Measurements from ENCODE around the gene DLG2. TPM values are rescaled to one million over a fixed set of nuclear protein-coding genes. Genes with fewer than 3 reads are reported as not detected.

DLG2 gene
- total RNA-seq, 4 donors from 2014 or later = 37.9 to 71.5 (median 44.9) TPM

DNA sequence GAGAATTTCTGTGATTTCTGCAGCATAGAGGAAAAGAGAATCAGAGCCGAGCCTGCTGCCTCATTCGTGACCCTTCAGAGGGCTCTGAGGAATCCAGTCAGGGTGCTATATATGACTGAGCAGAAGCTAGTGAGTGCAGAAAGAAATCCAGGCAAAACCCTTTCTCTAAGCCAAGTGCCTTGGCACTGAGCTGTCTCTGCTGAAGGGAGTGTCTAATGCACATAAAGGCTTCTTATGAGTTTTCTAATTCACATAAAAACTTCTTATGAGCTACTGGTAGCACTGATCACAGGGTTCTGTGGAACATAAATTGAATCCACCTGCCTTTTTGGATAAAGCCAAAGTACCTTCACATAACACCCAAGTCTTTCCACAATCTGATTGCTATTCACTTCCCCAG lies 1555.3 kb downstream of the DLG2 start:
- Histone ChIP-seq H3K4me3 (no peak overlapping the region), H3K9me3 (no peaks in the 10 kb centered on the region), H3K27me3 (no peaks in the 10 kb centered on the region), H3K27ac (no peak overlapping the region), H3K36me3 (no peaks in the 10 kb centered on the region), H3K4me1 (no peaks in the 10 kb centered on the region)
- DNase-seq (ENCODE audit: low spot score in 2 of 2) = no peak
- TF ChIP-seq EP300 (IDR thresholded peaks at IDR 0.05) (no peak), POLR2A (IDR thresholded peaks at IDR 0.05) (no peak), POLR2AphosphoS5 (IDR thresholded peaks at IDR 0.05) (no peak)
- TF ChIP-seq, protein P1, sequence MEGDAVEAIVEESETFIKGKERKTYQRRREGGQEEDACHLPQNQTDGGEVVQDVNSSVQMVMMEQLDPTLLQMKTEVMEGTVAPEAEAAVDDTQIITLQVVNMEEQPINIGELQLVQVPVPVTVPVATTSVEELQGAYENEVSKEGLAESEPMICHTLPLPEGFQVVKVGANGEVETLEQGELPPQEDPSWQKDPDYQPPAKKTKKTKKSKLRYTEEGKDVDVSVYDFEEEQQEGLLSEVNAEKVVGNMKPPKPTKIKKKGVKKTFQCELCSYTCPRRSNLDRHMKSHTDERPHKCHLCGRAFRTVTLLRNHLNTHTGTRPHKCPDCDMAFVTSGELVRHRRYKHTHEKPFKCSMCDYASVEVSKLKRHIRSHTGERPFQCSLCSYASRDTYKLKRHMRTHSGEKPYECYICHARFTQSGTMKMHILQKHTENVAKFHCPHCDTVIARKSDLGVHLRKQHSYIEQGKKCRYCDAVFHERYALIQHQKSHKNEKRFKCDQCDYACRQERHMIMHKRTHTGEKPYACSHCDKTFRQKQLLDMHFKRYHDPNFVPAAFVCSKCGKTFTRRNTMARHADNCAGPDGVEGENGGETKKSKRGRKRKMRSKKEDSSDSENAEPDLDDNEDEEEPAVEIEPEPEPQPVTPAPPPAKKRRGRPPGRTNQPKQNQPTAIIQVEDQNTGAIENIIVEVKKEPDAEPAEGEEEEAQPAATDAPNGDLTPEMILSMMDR (IDR thresholded peaks at IDR 0.05) = no peak
- 84% methylated on average over 2 of the region's 2 CpGs for WGBS

GRCh38 chr11:84069048-84069447 lies 1558.1 kb downstream of the DLG2 start:
- Histone ChIP-seq H3K36me3 (no peaks in the 10 kb centered on the region), H3K27me3 (no peaks in the 10 kb centered on the region), H3K4me3 (no peak overlapping the region), H3K9me3 (no peaks in the 10 kb centered on the region), H3K27ac (no peak overlapping the region), H3K4me1 (no peaks in the 10 kb centered on the region)
- no peak for TF ChIP-seq POLR2A (IDR thresholded peaks at IDR 0.05)
- TF ChIP-seq, protein P1 (IDR thresholded peaks at IDR 0.05) = no peak
- TF ChIP-seq EP300 (IDR thresholded peaks at IDR 0.05) = no peak
- TF ChIP-seq POLR2AphosphoS5 (IDR thresholded peaks at IDR 0.05) = no peak
- 53% methylated on average over 1 of the region's 1 CpG for WGBS
- no peak for DNase-seq (ENCODE audit: low spot score in 2 of 2)

GRCh38 chr11:84061726-84062125 lies 1565.4 kb downstream of the DLG2 start:
- H3K4me3 ChIP-seq = no peak overlapping the region
- 84% methylated on average over 1 of the region's 1 CpG for WGBS
- no peak for TF ChIP-seq POLR2AphosphoS5 (IDR thresholded peaks at IDR 0.05)
- no peak for DNase-seq (ENCODE audit: low spot score in 2 of 2)
- H3K27ac ChIP-seq = no peak overlapping the region
- H3K36me3 ChIP-seq = no peaks in the 10 kb centered on the region
- H3K9me3 ChIP-seq = no peaks in the 10 kb centered on the region
- no peaks in the 10 kb centered on the region for H3K27me3 ChIP-seq
- no peaks in the 10 kb centered on the region for H3K4me1 ChIP-seq

- Histone ChIP-seq H3K27me3 (no peaks in the 10 kb centered on the region), H3K4me1 (no peaks in the 10 kb centered on the region), H3K4me3 (no peak overlapping the region), H3K9me3 (no peaks in the 10 kb centered on the region), H3K27ac (no peak overlapping the region), H3K36me3 (no peaks in the 10 kb centered on the region)
- WGBS = 89% methylated on average over 6 of the region's 6 CpGs
- no peak for DNase-seq (ENCODE audit: low spot score in 2 of 2)
- no peak for TF ChIP-seq POLR2A (IDR thresholded peaks at IDR 0.05)
- TF ChIP-seq, protein P1 (IDR thresholded peaks at IDR 0.05) = no peak
- TF ChIP-seq EP300 (IDR thresholded peaks at IDR 0.05) = no peak
- no peak for TF ChIP-seq POLR2AphosphoS5 (IDR thresholded peaks at IDR 0.05)
Observed at GRCh38 chr11:84056653-84057376, 1570.3 kb downstream of the DLG2 start.

- TF ChIP-seq EP300 (IDR thresholded peaks at IDR 0.05) = no peak
- no peak for TF ChIP-seq POLR2A (IDR thresholded peaks at IDR 0.05)
- TF ChIP-seq, protein P1 (IDR thresholded peaks at IDR 0.05) = no peak
- TF ChIP-seq POLR2AphosphoS5 (IDR thresholded peaks at IDR 0.05) = no peak
- Histone ChIP-seq H3K36me3 (no peaks in the 10 kb centered on the region), H3K27me3 (no peaks in the 10 kb centered on the region), H3K4me3 (no peak overlapping the region), H3K9me3 (no peaks in the 10 kb centered on the region), H3K4me1 (no peaks in the 10 kb centered on the region), H3K27ac (no peak overlapping the region)
- DNase-seq (ENCODE audit: low spot score in 2 of 2) = no peak
Observed at GRCh38 chr11:84045146-84045545, 1582.0 kb downstream of the DLG2 start.

DNA sequence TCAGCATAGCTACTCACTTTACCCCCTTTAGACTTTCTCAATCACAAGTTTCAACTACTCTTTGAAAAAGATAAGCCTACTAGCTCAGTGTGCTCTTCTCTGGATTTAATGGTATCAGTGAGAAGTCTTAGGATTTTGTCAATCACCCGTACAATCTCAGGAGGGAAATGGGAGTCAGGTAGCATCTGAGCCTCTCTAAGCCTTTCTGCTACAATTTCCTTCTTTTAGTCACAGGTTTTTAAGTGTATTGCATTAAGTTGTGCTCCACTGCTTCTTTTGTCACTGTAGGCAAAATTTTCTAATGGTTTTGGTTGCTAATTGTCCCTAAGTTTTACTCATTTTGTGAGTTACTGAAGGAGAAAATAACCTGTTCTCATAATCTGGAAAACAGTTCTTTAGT lies 1582.4 kb downstream of the DLG2 start:
- no peak overlapping the region for H3K27ac ChIP-seq
- WGBS = 85% methylated on average over 1 of the region's 1 CpG
- no peaks in the 10 kb centered on the region for H3K4me1 ChIP-seq
- H3K36me3 ChIP-seq = no peaks in the 10 kb centered on the region
- no peak overlapping the region for H3K4me3 ChIP-seq
- TF ChIP-seq, protein P1 (IDR thresholded peaks at IDR 0.05) = no peak
- TF ChIP-seq POLR2A (IDR thresholded peaks at IDR 0.05) (no peak), POLR2AphosphoS5 (IDR thresholded peaks at IDR 0.05) (no peak), EP300 (IDR thresholded peaks at IDR 0.05) (no peak)
- DNase-seq (ENCODE audit: low spot score in 2 of 2) = no peak
- no peaks in the 10 kb centered on the region for H3K27me3 ChIP-seq
- no peaks in the 10 kb centered on the region for H3K9me3 ChIP-seq

Measured in suprapubic skin (tissue), 4 donors.